Measurements from ENCODE around the gene TMEM217. TPM values are rescaled to one million over a fixed set of nuclear protein-coding genes. Genes with fewer than 3 reads are reported as not detected.

Gene TMEM217
- total and polyA plus RNA-seq, 2 of the 4 experiments (the other 2 are of a cell fraction), result 1.4 to 3.5 TPM

DNA sequence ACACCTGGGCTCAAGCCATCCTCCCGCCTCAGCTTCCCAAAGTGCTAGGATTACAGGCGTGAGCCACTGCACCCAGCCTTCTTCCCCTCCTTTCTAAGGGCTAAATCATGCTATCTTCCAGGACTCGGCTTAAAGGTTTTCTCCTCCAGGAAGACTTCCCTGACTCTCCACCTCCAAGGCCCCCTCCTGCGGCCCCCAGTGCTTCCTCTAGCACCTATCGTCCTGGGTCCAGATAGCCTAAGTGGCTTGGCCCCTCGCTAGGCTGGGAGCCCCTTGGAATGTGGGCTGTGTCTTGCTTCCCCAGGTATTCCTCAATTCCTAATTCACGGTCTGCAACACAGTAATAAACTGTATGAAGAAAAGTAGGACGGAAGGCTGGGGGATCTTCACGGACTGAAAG is 51.3 kb downstream of the TMEM217 start:
- no peak overlapping the region for H2AK9ac ChIP-seq (replicated peaks; ENCODE audit: low read depth, low read length, poor library complexity)
- H2BK15ac ChIP-seq (ENCODE audit: low read depth, low read length), result no peak overlapping the region
- no peak for TF ChIP-seq CEBPB (IDR thresholded peaks at IDR 0.05; ENCODE audit: low read depth, low read length)
- TF ChIP-seq CTCF (conservative IDR thresholded peaks at IDR 0.05; ENCODE audit: low read depth, low read length), result no peak
- no peak for TF ChIP-seq SMC3 (IDR thresholded peaks at IDR 0.05; ENCODE audit: low read depth, low read length)
- TF ChIP-seq MAFK (IDR thresholded peaks at IDR 0.05; ENCODE audit: low read depth, low read length), result no peak
- no peak for TF ChIP-seq MXI1 (IDR thresholded peaks at IDR 0.05; ENCODE audit: borderline replicate concordance, low read depth, low read length)
- TF ChIP-seq, protein P1, sequence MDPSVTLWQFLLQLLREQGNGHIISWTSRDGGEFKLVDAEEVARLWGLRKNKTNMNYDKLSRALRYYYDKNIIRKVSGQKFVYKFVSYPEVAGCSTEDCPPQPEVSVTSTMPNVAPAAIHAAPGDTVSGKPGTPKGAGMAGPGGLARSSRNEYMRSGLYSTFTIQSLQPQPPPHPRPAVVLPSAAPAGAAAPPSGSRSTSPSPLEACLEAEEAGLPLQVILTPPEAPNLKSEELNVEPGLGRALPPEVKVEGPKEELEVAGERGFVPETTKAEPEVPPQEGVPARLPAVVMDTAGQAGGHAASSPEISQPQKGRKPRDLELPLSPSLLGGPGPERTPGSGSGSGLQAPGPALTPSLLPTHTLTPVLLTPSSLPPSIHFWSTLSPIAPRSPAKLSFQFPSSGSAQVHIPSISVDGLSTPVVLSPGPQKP (IDR thresholded peaks at IDR 0.05; ENCODE audit: borderline replicate concordance, low read depth, low read length), result no peak
- no peak for TF ChIP-seq CHD1 (IDR thresholded peaks at IDR 0.05; ENCODE audit: low read depth, low read length)
- no peak overlapping the region for H3K23ac ChIP-seq (ENCODE audit: low read depth, low read length)
- no peaks in the 10 kb centered on the region for H3K9me1 ChIP-seq (ENCODE audit: insufficient read depth, low read length)
- no peak overlapping the region for H3K4ac ChIP-seq (ENCODE audit: low read depth, low read length)
- H4K91ac ChIP-seq (ENCODE audit: insufficient read depth, low read depth, low read length), result no peak overlapping the region
- H3K14ac ChIP-seq (replicated peaks; ENCODE audit: low read depth, low read length), result no peak overlapping the region
- no peak for DNase-seq
- no peak overlapping the region for H2AFZ ChIP-seq (replicated peaks; ENCODE audit: low read length, poor library complexity)
- BruUV-seq (replicated peaks), result no TSS peak
- WGBS, 2 experiments (ENCODE audit: extremely low coverage in 2 of 2, insufficient read length in 1 of 2), result 100% methylated on average over 1 of the region's 9 CpGs; no CpG with 5 or more reads in 1 of the 2 experiments
- no peak overlapping the region for H3K4me2 ChIP-seq (ENCODE audit: low read depth, low read length)
- H3K18ac ChIP-seq (ENCODE audit: low read depth, low read length), result no peak overlapping the region
- peaks cover 2% of the 10 kb centered on the region; the same call in 1 of the 2 replicates for H3K4me1 ChIP-seq (ENCODE audit: control insufficient read depth, insufficient read depth, low read length)
- dilution Hi-C loops (cut with HindIII; ENCODE audit: low sequenced_read_pairs, unreplicated experiment), result no loop called here
- no peak overlapping the region for H2AK5ac ChIP-seq (ENCODE audit: low read depth, low read length)
- ChIA-PET CTCF (interaction anchor here (0.6 to 2.1 kb wide), 4 partner anchors 34 to 443 kb away, joined by 3 to 7 read pairs (median 5); no protein-coding TSS in a partner anchor), POLR2A (ENCODE audit: unreplicated experiment) (no interaction called here)
- no peak overlapping the region for H3K27ac ChIP-seq (ENCODE audit: insufficient read depth, low read length)
- H3K56ac ChIP-seq (ENCODE audit: extremely low read depth, insufficient read depth, low read length), result no peak overlapping the region
- no peak overlapping the region for H4K8ac ChIP-seq (ENCODE audit: low read depth in 2 of 2, low read length in 2 of 2)
- no peak overlapping the region for H3K9ac ChIP-seq (ENCODE audit: low read depth, low read length)
- no peak overlapping the region for H2BK5ac ChIP-seq (ENCODE audit: low read depth, low read length, poor library complexity, severe bottlenecking)
- no peaks in the 10 kb centered on the region for H3K9me3 ChIP-seq (ENCODE audit: control insufficient read depth, insufficient read depth, low read length)
- H3K36me3 ChIP-seq (ENCODE audit: control insufficient read depth, insufficient read depth, low read length), result no peaks in the 10 kb centered on the region
- no peak overlapping the region for H2BK120ac ChIP-seq (ENCODE audit: low read depth, low read length)
- intact Hi-C loops (cut with micrococcal nuclease), result no loop called here
- ATAC-seq (ENCODE audit: low read depth), result no peak
- H3K27me3 ChIP-seq (ENCODE audit: control insufficient read depth, insufficient read depth, low read length), result peaks cover 2% of the 10 kb centered on the region
- H4K20me1 ChIP-seq (ENCODE audit: insufficient read depth, low read length), result 0 out of 2 replicates have a peak, but pooled peaks cover 4% of the 10 kb centered on the region
- H2BK20ac ChIP-seq (ENCODE audit: low read depth, low read length), result no peak overlapping the region
- no peak overlapping the region for H3K4me3 ChIP-seq (ENCODE audit: insufficient read depth, low read depth, low read length)
- no peak overlapping the region for H4K5ac ChIP-seq (ENCODE audit: low read depth, low read length)
- in situ Hi-C loops (cut with MboI; ENCODE audit: low sequenced_read_pairs), result loop anchor here (10.0 kb wide), 1 partner anchor 152 kb away; no protein-coding TSS in a partner anchor
- no peaks in the 10 kb centered on the region for H3K79me1 ChIP-seq (ENCODE audit: low read depth in 1 of 2, low read length in 2 of 2)

Data from IMR-90 (cell line).